NCI-H187 (cell line): Measurements from ENCODE around the gene PCSK5.
A peak's percentile ranks its signal among the peaks of the same experiment; 100 is the strongest.

Source experiments
- DNase-seq, 2 experiments: peaks; one replicate each; lab custom pipeline; 2025; lab: John Stamatoyannopoulos, UW

Gene PCSK5

DNA sequence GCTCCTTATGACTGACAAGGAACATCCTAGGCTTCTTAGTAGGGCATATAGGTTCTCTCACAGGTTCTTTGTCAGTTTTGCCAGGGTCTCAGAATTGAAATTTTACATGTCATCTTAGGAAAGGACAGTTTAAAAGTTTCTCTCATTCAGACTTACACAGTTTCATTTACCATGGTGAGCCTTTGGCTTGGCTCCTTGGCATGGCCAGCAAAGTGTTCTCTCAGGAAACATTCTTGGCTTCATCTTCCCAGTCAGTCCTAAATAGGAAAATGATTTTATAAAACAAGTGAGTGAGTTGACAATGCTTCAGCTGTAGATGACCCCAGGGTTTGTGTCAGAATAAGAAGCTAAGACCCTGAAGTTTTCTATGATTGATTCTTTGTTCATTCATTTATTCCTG, 191.6 kb downstream of the PCSK5 start:
- no peak for DNase-seq

DNA sequence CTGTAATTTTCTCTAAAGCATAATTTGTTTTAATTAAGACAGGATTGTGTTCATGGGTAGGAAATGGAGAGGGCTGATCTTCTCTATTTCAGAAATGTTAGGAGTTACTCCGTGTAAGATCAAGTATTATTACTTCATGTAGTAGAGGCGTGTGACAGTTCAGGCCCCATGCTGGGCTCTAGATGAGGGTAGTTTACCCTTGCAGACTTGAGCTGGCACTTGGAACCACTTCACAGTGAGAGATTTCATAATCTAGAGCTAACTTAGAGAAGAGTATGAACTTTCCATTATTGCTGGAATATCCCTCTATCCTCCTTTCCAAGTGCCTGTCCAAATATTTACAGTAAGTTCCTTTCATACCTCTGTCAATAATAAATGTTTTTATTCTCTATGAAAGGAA, 195.1 kb downstream of the PCSK5 start:
- no peak for DNase-seq

DNA sequence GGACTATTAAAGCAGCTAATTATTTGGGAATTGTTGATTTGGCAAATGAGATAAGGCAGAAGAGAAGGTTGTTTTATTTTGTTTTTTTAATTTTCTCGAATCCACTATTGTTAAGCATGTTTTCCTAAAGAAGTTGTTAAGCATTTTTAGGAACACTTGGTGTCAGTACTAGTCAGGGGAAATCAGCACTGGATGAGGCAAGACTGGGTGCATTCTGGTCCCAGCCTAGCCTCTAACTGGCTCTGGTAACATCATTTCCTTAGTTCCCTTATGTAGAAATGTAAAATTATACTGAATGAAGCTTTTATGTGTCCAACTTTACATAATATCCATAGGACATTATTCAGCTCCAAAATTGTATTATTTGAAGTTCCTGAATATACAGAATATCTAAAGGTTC, 196.1 kb downstream of the PCSK5 start:
- DNase-seq: no peak

DNA sequence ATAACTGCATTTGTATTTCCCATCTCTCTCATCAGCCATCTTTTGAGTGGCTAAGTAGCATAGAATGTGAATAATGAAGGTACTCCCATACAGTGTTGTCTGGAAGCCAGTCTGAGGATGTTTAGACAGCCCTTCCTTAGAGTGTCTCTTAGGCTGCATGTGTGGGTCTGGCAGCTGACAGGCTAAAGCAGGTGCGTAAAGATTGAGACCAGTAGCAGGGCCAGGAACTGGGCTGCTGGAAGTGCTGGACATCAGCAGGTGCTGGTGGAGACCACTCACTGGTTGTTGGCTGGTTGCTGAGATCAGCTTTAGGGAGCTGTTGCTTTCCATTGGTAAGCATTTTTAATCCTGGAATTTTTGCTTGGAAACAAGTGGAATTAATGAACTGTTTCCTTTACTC, 197.5 kb downstream of the PCSK5 start:
- DNase-seq: no peak

DNA sequence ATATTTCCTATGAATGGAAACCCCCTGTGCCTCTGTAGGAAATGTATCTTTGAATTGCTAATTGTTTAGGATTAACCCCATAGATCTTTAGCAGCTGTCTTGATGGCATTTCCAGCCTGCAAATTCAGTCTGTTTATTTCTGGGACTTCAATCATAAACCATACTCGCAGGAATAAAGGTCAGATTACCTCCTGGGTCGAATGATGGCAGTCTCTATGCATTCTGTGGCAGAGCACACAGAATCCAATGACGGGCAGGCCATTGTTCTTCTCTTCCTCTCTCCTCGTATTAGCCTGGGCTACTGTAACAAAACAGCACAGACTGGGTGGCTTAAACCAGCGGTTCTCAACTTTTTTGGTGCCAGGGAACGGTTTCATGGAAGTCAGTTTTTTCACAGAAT, 199.9 kb downstream of the PCSK5 start:
- DNase-seq: no peak

DNA sequence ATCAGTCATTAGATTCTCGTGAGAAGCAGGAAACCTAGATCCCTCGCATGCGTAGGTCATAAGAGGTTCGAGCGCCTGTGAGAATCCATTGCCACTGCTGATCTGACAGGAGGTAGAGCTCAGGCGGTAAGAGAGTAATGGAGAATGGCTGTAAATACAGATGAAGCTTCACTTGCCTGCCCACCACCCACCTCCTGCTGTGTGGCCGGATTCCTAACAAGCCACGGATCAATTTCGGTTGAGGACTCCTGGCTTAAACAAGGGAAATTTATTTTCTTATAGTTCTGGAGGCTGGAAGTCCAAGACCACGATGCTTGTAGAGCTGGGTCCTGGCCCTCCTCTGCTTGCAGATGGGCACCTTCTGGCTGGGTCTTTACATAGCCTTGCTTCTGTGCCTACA, 200.4 kb downstream of the PCSK5 start:
- no peak for DNase-seq

DNA sequence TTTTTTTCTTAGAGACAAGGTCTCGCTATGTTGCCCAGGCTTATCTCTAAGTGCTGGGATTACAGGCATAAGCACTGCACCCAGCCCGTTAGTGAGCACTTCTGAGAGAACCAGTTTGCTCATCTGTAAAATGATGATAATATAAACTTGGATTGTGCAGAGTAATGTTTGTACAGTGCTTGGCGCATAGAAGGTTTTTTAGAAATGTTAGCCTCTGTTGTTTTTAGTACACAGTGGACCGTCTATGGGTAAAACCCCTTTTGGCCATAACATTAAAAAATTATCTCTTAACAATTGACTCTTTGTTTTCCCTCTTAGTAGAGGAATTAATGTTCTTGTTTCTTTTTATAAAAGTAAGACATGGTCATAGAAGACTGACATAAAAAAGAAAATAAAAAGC, 202.1 kb downstream of the PCSK5 start:
- DNase-seq: no peak

DNA sequence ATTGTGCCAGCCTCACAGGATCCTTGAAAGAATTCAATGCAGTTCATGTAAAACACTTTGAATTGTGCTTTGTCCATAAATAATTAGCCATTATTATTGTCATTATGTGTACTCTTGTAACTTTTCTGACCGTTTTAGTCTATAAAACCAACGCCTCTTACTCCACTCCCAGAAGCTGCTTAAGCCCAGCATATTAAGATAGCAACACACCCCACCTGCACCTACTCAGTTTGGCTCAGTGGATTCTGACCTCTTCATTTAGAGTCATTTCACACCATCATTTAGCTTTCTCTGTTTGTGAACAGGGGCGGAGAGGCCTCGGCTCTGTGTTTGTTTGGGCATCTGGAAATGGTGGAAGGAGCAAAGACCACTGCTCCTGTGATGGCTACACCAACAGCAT, 205.1 kb downstream of the PCSK5 start:
- no peak for DNase-seq

DNA sequence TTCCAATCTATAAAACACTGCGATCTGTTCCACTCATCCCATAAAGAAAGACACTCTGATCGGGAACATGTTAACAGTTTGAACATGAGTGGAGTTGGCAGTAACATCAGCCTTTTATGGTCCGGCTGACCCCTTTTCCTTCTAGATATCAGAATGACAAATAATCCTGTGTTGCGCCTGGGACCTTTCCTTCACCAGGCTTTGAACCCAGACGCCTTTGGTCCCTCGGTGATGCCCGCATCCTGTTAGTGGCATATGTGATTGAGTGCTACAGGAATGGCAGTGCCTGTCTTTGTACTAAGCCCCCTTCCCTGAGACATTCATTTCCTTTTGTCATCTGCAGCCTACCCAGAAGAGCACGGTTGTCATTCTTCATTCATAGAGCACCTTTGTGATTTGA, 209.0 kb downstream of the PCSK5 start:
- no peak for DNase-seq

DNA sequence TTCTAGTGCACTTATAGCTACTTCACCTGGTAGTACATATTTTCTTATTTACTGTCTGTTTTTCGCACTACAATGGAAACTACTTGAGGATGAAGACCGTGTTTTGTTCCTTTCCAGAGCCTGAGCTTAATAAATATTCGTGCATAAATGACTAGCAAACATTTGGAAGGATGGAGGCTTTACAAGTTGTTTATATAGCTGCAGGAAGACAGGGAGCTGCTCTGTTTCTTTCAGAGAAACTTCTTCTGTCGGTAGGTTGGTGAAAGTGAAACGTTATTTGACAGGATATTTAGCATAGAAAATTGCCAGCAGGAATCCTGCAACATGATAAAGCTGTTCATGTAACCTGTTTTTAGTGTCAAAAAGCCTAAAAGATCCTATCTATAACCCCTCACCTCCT, 210.6 kb downstream of the PCSK5 start:
- no peak for DNase-seq

DNA sequence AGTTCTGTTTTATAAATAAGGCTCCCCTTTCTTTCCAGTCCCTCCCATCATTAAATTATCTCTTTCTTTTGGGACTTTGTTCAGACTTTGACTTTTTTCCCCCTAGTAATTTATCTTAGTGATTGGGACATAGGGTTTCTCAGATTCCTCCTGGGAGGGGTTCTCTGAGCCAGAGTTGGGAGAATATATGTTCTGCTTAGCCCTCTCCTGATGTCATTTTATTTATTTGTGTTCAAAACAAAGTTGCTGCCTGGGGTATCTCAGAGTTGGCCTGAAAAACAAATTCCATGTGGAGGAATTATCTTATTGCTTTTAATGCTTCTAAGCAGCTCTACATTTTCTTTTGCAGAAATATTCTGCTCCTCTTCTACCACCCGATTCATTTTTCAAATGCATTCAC, 211.0 kb downstream of the PCSK5 start:
- no peak for DNase-seq

DNA sequence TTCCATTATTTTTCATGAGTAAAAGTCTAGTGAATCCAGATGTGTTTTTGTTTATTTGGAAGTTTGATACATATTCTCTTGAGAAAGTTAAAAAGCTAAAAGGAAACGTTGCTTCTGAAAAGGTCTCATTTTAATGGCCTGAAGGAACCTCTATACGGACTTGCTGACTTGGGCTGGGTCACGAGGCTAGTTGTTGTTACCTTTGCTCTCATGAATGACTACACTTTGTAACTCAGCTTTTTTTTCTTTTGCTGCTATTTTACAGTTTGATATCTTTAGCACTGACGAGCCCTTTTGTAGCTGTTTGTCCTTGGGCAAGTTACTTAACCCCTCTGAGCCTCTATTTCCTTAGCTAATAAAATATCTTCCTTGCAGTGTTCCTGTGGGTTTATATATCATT, 211.5 kb downstream of the PCSK5 start:
- no peak for DNase-seq

DNA sequence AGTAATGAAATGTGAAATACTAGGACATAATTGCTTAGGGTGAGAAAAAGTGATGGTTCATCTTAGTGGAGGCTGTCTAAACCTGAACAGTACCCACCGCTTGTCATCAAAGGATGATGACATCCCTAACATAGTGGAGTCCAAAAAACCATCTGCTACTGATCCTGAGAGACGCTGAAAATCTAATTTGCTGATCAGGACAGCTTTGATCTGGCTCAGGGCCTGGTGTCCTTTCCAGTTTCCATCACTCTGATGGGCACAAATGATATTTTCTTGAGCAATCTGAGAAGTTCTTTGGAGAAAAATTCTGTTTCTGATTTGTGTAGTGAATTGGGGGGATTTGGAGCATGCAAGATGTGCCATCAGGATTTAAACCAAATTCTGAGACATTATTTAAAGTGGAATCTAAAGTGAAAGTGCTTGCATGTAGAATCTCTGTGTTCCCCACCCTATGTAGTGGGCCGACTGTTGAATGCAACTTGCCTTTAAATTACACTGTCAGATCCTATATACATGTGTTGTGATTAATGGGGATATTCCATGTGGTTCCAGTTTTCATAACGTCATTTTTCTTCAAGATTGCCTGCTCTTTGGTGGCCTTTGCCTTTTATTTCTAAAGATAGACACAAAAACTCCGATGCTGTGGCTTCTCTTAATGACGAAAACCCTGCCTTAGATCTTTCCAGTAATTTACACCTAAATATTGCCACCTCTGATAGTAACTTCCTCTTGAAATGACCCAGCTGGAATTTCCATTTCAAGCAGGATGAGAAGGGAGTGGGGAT, 213.2 kb downstream of the PCSK5 start:
- no peak for DNase-seq

DNA sequence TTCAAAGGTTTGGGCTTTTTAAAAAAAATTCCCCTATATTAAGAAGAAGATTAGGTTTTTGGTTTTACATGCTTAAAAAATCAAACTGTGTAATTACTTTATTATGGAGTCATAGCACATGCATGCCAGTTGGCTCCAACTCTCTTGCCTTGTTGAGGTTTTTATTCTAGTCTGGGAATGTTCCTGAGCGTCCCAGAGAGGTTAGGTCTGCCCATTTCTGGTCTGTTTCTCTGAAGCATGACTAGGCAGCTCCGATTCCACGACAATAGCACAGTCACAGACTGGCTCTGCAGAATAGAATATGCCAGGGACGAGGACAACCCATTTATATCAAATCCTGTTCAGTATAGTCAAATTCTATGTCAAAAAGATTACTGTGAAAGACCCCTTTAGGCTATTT, 217.0 kb downstream of the PCSK5 start:
- DNase-seq: no peak

DNA sequence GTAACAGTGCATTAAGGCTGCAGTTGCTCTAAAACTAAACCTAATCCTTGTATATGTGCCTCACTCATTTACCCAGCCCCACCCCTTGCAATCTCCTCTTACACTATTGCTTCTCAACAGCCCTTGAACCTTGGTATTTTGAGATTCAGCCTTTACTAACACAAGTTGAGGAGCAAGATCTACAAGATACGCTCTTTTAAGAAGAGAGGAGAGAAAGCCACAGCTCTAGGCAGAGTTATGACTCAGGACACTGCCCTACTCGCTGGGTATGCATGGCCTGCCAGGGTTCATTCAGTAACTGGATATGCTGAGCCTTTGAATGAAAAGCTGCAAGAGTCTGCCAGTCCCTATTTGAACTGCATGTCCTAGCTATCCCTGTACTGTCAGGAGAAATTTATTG, 219.5 kb downstream of the PCSK5 start:
- peak in 1 of 2 experiments; percentile 22 for DNase-seq

DNA sequence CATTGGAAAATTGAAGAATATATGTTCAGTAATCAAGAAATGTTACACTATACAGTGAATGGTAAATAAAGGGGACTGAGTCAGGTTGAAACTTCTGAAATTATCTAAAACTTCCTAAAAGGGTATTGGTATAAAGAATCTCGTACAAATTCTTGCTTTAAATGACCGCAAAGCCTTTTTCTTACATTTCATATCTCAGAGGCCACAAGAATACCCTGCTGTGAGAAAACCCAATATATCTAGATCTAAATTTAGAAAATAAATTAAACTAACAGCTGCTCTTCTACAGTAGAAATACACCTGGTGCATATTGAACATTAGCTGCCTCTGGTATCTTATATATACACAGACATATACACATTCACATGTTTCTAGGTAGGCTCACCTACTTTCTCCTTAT, 221.7 kb downstream of the PCSK5 start:
- DNase-seq: no peak

DNA sequence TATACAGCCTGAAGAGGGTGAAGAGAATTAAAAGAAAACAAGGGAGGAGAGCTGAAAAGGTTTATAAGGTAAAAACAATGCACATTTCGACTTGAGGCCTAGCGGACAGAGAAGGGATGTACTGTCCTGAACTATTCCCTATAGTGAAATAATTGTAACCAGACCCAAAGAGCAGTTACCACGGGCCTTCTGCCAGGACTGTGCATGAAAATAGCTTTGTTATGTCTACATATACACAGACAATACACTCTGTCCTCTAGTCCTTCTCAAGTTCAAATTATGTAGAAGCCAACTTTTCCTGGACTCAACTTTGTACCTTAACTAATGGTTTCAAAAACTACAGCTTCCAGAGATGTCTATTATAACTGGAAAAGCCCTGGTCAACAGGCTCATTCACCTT, 223.7 kb downstream of the PCSK5 start:
- DNase-seq: no peak

DNA sequence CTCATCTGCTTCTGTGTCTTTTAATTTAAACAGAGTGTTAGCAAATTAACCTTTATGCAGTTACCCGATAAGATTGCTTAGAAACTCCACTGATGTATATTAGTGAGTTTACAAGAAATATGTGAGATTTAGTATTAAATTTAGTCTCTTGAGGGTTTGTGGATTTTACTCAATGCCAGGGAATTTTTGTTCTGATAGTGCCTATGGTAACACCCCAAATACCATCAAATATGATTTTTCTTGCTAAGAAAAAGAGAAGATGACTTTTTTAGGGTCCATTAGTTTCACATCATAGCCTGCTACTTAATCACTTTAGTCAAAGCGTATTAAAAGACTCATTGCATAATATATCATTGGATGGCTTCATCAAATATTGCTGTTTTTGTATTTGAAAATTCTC, 224.9 kb downstream of the PCSK5 start:
- DNase-seq: no peak

DNA sequence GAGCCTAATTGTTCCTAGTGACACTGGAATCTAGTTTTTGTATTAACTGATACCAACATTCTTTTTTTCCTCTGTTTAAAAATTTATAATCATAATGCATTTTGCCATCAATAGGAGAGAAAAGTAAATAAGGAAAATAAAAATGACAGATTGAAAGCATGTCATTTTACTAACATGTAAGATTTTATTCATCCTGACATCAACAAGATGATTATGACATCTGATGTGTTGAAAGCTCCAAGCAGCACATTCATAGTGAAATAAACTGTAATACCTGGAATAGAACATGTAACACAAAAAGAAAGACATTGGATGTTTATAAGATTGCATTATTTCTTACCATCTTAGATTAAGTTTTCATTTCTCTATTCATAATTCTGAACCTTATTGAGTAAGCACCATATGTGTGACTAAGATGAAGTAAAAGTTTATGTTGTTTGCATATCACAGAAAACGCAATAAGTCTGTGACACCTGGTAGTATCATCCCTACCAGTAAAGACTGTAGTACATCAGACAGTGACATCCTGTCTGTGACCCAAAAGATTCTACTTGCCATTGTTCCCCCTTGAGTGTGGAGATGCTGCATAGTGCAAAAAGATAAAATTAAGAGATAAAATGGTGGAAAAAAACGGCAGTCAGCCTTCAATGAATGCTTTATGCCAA, 225.6 kb downstream of the PCSK5 start:
- DNase-seq: no peak

DNA sequence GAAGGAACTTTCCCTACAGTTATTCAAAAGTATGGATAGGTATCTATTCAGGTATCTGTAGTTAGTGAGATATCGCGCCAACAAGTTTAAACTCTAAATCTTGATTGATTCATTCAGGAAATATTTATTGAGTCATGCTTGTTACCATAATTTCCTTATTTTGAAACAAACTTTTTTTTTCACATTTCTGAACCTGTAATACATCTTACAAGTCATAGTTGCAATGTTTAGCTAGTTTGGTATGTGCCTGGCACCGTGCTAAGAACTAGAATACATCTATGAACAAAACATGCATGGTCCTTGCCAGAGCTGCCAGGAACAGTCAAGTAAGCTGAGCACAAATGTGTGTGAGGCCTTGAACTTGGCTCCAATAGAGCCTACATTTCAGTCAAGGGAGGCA, 226.4 kb downstream of the PCSK5 start:
- DNase-seq: no peak

DNA sequence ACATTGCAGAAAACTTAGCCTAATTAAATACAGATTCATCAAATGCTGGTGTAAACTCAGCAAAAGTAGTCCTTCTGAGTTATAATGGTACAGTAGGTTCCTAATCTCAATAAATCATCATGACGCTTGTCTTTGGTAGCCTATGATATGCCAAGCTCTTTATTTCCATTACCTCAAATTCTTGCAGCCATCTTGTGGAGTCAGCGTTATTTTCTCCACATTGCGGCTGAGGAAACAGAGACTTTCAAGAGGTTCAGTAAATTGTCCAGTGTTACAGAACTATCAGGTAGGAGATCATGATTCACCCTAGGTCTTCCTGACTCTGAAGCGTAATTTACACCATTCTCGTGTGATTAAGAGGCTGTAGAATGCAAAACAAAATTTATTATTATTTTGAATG, 237.2 kb downstream of the PCSK5 start:
- no peak for DNase-seq

DNA sequence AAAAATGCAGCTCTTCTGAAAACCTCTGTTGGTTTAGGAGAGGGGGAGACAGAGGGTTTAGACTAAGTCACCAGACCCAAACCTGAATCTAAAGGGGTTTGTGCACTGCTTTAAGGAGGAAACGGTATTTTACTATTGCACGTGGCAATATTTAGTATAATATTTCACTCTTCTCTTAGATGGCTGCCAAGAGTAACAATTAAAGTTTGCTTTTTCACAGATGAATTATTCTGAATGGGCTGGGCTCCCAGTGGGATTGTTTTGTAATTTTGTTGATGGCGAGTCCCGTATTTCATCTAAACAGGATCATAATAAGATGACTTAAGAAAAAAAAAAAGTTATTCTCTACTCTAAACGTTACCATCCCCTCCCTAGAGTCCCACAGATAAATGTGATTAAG, 245.4 kb downstream of the PCSK5 start:
- peak in 1 of 2 experiments; percentile 1 for DNase-seq

DNA sequence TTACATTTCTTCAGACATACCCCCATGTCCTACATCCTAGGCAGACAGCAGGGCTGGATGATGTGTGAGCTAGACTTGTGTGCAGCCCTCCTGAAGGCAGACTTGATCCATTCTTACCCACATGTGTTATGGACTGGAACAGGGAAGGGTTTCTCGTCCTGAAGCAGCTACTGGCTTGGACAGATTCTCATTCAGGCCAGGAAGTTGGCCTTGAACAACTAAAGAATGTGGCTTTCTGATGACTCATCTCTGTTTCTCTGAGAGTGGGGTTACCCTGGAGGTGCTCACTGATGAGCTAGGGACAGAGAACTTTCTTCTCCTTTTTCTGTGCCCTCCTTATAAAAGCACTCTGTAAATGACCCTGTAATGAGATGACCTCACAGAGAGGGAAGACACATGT, 246.5 kb downstream of the PCSK5 start:
- no peak for DNase-seq

DNA sequence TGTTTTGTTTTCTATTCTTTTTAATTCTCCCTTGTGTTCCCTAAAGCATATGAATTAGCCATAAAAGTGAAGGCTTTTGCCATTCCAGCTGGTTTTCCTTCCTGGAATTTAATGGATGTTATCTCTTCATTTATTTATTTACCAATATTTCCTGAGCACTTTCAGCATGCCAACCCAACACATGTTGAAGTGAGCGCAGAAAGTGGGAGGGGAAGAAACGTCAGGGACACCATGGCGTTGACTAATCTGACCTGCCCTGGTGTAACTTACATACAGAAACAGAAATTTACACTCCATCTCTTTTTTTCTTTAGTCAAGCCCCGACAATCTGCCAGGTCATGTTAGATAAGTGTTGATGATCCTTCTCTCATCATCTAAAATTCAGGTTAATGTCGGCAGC, 247.5 kb downstream of the PCSK5 start:
- no peak for DNase-seq
